Right lobe of liver (tissue), 4 donors: Measurements from ENCODE around the gene SDK1.

Experiments used
- POLR2A ChIP-seq: fragments of 450-650 bp; IDR thresholded peaks from one replicate; pipeline ENCODE4 v1.6.1; 2017; ENCODE audit warnings: antibody characterized with exemption, mild to moderate bottlenecking
- TF ChIP-seq, protein P1 (sequence below), 4 donors: fragments of 200-600 bp in 3 of 4; fragments of 450-650 bp in 1 of 4; IDR thresholded peaks; one replicate each; pipeline versions ENCODE4 v1.5.1 to v1.8.0; 2016 to 2022; ENCODE audit warnings: antibody characterized with exemption in 4 of 4, mild to moderate bottlenecking in 2 of 4
- donor health status: DM: no; HTN: no; CAD: no.
- donor health status: DM: no; HTN: no; CAD: no.
- donor health status: DM: no; HTN: yes; CAD: no.

DNA sequence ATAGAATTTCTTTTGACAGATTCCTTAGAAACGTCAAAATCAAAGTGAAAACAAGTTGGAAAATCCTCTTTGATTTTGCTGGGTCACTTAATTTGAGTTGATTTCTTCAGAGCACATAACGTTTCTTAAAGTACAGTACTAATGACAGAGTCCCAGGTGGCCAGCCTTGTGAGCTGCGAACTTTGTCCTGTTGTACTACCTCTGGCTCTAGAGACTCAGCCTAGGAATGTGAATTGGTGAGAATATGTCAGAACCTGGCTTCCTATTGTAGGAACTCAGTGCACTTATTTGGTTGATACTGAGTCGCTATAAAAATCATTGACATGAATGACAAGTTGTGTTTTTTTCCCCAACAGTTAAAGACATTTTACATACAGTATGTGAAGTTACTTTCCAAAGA, 20.2 kb downstream of the SDK1 start:
- TF ChIP-seq POLR2A, result no peak
- TF ChIP-seq, protein P1, sequence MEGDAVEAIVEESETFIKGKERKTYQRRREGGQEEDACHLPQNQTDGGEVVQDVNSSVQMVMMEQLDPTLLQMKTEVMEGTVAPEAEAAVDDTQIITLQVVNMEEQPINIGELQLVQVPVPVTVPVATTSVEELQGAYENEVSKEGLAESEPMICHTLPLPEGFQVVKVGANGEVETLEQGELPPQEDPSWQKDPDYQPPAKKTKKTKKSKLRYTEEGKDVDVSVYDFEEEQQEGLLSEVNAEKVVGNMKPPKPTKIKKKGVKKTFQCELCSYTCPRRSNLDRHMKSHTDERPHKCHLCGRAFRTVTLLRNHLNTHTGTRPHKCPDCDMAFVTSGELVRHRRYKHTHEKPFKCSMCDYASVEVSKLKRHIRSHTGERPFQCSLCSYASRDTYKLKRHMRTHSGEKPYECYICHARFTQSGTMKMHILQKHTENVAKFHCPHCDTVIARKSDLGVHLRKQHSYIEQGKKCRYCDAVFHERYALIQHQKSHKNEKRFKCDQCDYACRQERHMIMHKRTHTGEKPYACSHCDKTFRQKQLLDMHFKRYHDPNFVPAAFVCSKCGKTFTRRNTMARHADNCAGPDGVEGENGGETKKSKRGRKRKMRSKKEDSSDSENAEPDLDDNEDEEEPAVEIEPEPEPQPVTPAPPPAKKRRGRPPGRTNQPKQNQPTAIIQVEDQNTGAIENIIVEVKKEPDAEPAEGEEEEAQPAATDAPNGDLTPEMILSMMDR (IDR thresholded peaks at IDR 0.05), result no peak
